NT2/D1 (cell line): ENCODE measurements around the gene TCIRG1.

Source experiments
- DNase-seq: peaks from one replicate; pipeline ENCODE4 v3.0.0-alpha.2; 2011; ENCODE audit warnings: low read depth, low spot score
- H3K27me3 ChIP-seq: 2 replicates; pipeline ENCODE4 v1.6.0; 2011; ENCODE audit warnings: mild to moderate bottlenecking; ENCODE audit not compliant: insufficient read length, insufficient read depth
- H3K36me3 ChIP-seq: 2 replicates; pipeline ENCODE4 v1.6.1; 2011; ENCODE audit warnings: mild to moderate bottlenecking, low read length, mixed read lengths; ENCODE audit not compliant: insufficient read depth, insufficient read length
- H3K4me1 ChIP-seq: 2 replicates; pipeline ENCODE4 v1.5.1; 2011; ENCODE audit not compliant: insufficient read depth, insufficient read length
- H3K4me3 ChIP-seq: 2 replicates; pipeline ENCODE4 v1.5.1; 2011; ENCODE audit warnings: low read depth; ENCODE audit not compliant: insufficient read length
- H3K9ac ChIP-seq: 2 replicates; pipeline ENCODE4 v1.6.0; 2011; ENCODE audit warnings: low read depth; ENCODE audit not compliant: insufficient read length
- H3K9me3 ChIP-seq: 2 replicates; pipeline ENCODE4 v1.5.1; 2011; ENCODE audit warnings: mild to moderate bottlenecking, low read length; ENCODE audit not compliant: insufficient read depth
- SUZ12 ChIP-seq: IDR thresholded peaks from 2 replicates; pipeline ENCODE4 v1.6.1; 2011; ENCODE audit not compliant: insufficient read length, insufficient read depth; ENCODE audit errors: extremely low read depth
- YY1 ChIP-seq: IDR thresholded peaks from 2 replicates; pipeline ENCODE4 v1.6.1; 2011; ENCODE audit not compliant: insufficient read length, insufficient read depth
- ZNF274 ChIP-seq: IDR thresholded peaks from 2 replicates; pipeline ENCODE4 v1.6.1; 2011; ENCODE audit warnings: mild to moderate bottlenecking, low read depth, low read length

TCIRG1 gene

GRCh38 chr11:68031144-68031464, 7.7 kb upstream of the TCIRG1 start:
- Histone ChIP-seq H3K4me3 (peak overlapping the region; percentile 92), H3K9ac (peak overlapping the region; percentile 96), H3K27me3 (no peaks in the 10 kb centered on the region), H3K36me3 (peaks cover 51% of the 10 kb centered on the region), H3K9me3 (peaks cover 8% of the 10 kb centered on the region; the same call in 1 of the 2 replicates), H3K4me1 (peaks cover 26% of the 10 kb centered on the region)
- TF ChIP-seq SUZ12 (no peak), ZNF274 (no peak), YY1 (no peak)
- DNase-seq: no peak

DNA sequence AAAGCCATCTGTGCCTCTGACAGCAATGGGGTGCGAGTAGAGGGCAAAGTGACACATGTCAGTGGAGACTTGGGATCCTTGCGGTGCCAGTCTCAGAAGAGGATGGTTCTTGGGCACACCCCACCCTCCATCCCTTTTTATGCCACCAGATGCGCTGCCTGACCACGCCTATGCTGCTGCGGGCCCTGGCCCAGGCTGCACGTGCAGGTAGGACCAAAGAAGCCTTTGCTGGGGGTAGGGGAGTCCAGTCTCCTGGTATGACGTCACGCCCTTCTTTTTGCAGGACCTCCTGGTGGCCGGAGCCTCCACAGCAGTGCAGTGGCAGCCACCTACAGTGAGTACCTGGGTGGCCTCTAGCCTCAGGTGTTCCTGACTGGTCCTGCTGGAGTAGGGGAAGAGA, 6.8 kb upstream of the TCIRG1 start:
- TF ChIP-seq ZNF274: no peak
- TF ChIP-seq YY1: no peak
- TF ChIP-seq SUZ12: no peak
- peaks cover 21% of the 10 kb centered on the region for H3K4me1 ChIP-seq
- H3K4me3 ChIP-seq: no peak overlapping the region
- H3K27me3 ChIP-seq: no peaks in the 10 kb centered on the region
- peak overlapping the region; percentile 96 for H3K9ac ChIP-seq
- H3K36me3 ChIP-seq: peaks cover 53% of the 10 kb centered on the region
- DNase-seq: no peak
- H3K9me3 ChIP-seq: peaks cover 8% of the 10 kb centered on the region; the same call in 1 of the 2 replicates

DNA sequence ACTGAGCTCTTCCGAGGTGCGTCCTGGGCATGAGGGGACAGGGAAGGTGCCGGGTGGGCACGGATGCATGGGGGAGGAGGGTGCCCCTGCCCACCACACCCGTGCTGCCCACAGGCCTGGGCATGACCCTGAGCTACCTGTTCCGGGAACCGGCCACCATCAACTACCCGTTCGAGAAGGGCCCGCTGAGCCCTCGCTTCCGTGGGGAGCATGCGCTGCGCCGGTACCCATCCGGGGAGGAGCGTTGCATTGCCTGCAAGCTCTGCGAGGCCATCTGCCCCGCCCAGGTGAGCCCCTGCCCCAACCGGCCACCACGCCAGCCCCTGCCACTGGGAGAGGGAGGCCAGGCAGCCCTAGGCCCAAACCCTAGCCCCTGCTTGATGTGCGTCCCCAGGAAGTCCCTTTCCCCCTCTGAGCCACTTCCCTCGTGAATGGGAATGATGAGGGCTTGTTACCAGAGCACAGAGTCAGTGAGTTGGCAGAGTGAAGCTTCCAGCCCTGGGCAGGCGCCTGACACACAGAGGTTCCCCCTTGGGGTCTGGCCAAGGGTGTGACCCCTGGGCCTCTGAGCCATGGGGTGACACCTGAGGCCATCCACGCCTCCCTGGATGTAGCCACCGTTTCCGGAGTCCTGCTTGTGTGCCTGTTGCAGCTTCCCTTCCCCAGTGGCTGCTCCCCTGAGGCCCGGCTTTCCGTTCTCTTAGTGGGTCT, 5.7 kb upstream of the TCIRG1 start:
- H3K4me1 ChIP-seq: peaks cover 20% of the 10 kb centered on the region
- peaks cover 47% of the 10 kb centered on the region for H3K36me3 ChIP-seq
- peaks cover 8% of the 10 kb centered on the region; the same call in 1 of the 2 replicates for H3K9me3 ChIP-seq
- peak overlapping the region; percentile 27 for H3K9ac ChIP-seq
- TF ChIP-seq YY1 (no peak), SUZ12 (no peak), ZNF274 (no peak)
- H3K4me3 ChIP-seq: no peak overlapping the region
- no peaks in the 10 kb centered on the region for H3K27me3 ChIP-seq
- no peak for DNase-seq

DNA sequence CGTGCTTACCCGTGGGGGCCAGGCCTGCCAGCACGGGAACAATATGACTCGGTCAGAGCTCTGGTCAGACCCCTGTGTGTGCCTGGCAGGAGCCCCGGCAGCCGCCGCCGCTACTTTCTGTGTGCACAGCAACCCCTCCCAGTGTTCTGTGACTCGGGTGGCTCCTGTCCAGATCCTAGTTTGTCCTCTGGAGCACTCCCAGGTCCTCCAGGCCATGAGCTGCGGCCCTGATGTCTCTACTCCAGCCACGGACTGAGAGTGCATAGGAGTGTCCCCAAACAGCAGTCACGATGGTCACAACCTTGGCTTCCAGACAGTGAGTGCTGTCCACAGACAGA, 5.1 kb upstream of the TCIRG1 start:
- Histone ChIP-seq H3K27me3 (no peaks in the 10 kb centered on the region), H3K4me1 (peaks cover 24% of the 10 kb centered on the region), H3K4me3 (no peak overlapping the region), H3K36me3 (peaks cover 47% of the 10 kb centered on the region), H3K9ac (peak overlapping the region; percentile 27), H3K9me3 (peaks cover 8% of the 10 kb centered on the region; the same call in 1 of the 2 replicates)
- no peak for TF ChIP-seq SUZ12
- no peak for TF ChIP-seq YY1
- TF ChIP-seq ZNF274: no peak
- no peak for DNase-seq

DNA sequence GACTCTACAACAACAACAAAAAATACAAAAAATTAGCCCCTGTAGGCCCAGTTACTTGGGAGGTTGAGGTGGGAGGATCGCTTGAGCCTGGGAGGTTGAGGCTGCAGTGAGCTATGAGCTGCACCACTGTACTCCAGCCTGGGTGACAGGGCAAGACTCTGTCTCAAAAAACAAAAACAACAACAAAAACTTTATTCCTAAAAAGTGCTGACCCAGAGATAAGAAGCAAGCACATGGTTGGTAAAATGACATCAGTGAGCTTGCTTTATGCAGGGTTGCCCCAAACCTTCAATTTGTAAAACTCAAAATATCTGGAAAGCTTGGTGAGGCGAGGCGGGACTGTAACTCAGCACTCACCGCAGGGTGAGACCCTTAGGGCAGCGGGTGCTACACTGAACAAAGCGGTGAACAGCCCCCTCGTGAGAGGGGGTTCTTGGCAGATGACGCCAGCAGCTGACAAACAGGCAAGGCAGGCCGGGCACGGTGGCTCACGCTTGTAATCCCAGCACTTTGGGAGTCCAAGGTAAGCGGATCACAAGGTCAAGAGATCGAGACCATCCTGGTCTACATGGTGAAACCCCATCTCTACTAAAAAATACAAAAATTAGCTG, 3.5 kb upstream of the TCIRG1 start:
- no peak for TF ChIP-seq ZNF274
- TF ChIP-seq YY1: no peak
- TF ChIP-seq SUZ12: no peak
- H3K36me3 ChIP-seq: peaks cover 47% of the 10 kb centered on the region
- no peak overlapping the region for H3K9ac ChIP-seq
- H3K4me3 ChIP-seq: no peak overlapping the region
- peaks cover 29% of the 10 kb centered on the region for H3K4me1 ChIP-seq
- no peak for DNase-seq
- H3K27me3 ChIP-seq: no peaks in the 10 kb centered on the region
- no peaks in the 10 kb centered on the region for H3K9me3 ChIP-seq

DNA sequence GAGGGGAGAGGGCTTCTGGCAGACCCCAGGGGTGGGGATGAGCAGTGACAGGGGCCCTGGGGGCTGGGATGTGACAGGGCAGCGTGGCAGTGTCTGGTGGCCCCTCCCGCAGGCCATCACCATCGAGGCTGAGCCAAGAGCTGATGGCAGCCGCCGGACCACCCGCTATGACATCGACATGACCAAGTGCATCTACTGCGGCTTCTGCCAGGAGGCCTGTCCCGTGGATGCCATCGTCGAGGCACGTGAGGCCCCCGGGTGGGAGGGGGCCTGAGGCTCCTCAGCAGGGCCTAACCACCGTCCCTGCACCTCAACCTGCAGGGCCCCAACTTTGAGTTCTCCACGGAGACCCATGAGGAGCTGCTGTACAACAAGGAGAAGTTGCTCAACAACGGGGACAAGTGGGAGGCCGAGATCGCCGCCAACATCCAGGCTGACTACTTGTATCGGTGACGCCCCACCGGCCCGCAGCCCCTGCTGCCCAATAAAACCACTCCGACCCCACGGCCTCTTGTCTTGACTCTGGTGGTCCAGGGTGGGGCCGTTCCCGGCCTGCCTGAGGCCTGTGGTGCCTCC, 2.6 kb upstream of the TCIRG1 start:
- no peak overlapping the region for H3K4me3 ChIP-seq
- H3K4me1 ChIP-seq: peaks cover 31% of the 10 kb centered on the region
- H3K9me3 ChIP-seq: no peaks in the 10 kb centered on the region
- peaks cover 47% of the 10 kb centered on the region for H3K36me3 ChIP-seq
- TF ChIP-seq SUZ12 (no peak), YY1 (no peak), ZNF274 (no peak)
- no peaks in the 10 kb centered on the region for H3K27me3 ChIP-seq
- no peak for DNase-seq
- no peak overlapping the region for H3K9ac ChIP-seq

- Histone ChIP-seq H3K9me3 (no peaks in the 10 kb centered on the region), H3K4me3 (no peak overlapping the region), H3K4me1 (peaks cover 34% of the 10 kb centered on the region), H3K27me3 (no peaks in the 10 kb centered on the region), H3K36me3 (peaks cover 47% of the 10 kb centered on the region), H3K9ac (no peak overlapping the region)
- DNase-seq: no peak
- no peak for TF ChIP-seq SUZ12
- TF ChIP-seq YY1: no peak
- TF ChIP-seq ZNF274: no peak
These were observed 2.0 kb upstream of the TCIRG1 start for GRCh38 chr11:68036717-68037239.
